HG03575 (cell line): ENCODE data around the gene CHAC1.

Source experiments
- ATAC-seq: cut with Tn5 transposase; IDR thresholded peaks from one replicate; pipeline ENCODE4 v1.9.1; 2021; ENCODE audit not compliant: unreplicated experiment, insufficient number of reproducible peaks, low FRiP score; ENCODE audit errors: extremely low read depth

Gene CHAC1

GRCh38 chr15:40921949-40922607 lies 31.2 kb upstream of the CHAC1 start:
- no peak for ATAC-seq

DNA sequence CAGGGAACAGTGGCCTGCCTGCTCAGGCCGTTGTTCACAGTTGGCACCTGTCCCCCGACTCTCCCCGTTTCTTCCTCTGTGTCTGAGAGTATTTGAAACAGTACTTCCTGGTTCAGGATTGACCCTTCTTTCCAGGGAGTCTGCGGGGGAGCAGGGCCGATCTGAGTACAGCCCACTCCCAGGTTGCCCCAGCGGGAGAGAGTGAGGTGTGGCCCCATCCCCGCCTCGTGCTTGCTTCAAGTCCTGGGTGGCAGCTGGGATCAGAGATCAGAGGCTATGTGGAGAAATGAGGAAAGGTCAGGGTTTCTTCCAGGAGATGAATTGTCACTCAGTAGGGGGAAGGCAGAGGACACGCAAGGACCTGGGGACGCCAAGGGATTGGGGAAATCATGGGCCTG lies 30.7 kb upstream of the CHAC1 start:
- no peak for ATAC-seq

DNA sequence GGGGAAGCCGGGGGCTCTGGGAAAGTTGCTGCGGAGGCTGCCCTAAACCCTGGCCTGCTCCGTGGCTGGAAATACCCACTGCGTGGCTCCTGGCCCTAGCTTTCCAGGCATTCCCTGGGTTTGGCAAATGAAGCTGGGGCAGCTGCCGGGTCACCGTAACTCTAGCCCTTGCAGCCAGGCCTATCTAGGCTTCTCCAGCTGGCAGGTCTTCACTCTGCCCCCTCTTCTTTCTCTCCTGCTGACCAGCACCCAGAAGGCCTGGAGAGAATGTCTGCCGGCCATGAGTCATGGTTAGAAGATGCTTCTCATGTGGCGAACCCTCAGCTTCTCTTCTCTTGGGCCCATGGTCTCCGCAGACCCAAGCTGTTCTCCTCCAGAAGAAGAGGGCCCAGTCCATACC lies 29.7 kb upstream of the CHAC1 start:
- ATAC-seq = no peak

DNA sequence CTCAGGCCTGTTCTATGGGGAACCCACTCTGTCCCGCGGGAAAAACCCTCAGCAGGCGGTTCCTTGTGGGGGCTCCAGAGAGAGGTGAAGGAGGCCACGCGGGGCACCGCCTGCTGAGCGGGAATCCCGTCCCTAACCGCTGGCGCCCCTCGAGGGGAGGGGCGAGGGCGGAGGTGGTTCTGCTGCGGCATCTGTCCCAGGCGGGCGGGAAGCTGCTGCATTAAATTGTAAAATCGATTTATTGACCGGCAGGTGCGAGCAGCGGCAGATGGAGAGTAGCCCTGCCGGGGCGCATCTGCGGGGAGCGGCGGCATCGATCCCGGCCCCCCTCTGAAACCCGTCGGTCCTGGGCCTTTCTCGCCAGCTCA lies 27.8 kb upstream of the CHAC1 start:
- no peak for ATAC-seq

- no peak for ATAC-seq
Observed at GRCh38 chr15:40925863-40926658, 27.2 kb upstream of the CHAC1 start.

DNA sequence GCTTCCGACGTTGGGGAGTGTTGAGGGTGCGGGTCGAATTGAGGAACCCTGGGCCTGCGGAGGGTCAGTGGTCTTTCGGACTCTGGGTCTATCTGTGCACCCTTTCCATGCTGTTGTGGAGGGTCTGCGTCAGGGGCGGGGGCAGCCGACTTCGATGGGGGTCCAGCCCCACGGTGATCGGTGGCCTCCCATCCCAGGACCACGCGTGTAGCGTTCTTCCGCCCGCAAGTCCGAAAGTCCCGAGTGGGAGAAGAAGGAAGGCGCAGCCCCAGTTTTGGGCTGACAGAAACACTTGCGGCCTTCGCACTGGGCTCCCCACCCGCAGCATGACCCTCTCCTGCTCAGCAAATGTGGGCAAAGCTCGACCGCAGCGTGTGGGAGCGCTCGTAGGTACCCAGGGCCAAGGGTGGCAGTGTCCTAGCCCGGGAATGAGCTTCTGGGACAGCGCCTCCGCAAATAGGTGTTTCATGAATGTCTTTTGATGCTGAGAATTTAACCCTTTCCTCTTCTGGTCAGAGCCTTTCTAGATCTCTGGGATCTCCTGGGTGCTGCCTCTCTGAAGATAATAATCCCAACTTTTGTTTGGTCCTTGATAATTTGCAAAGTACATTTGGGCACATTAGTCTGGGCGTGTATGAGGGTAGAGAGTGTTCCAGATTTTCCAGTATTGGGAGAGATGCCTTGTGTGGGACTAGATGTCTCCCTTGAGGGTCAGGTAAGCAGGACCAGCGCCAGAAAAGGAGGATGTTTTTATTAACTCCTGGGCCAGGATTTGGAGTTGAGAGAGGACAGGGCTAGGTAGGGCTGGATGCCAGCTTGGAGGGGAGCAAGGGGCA lies 26.4 kb upstream of the CHAC1 start:
- no peak for ATAC-seq

DNA sequence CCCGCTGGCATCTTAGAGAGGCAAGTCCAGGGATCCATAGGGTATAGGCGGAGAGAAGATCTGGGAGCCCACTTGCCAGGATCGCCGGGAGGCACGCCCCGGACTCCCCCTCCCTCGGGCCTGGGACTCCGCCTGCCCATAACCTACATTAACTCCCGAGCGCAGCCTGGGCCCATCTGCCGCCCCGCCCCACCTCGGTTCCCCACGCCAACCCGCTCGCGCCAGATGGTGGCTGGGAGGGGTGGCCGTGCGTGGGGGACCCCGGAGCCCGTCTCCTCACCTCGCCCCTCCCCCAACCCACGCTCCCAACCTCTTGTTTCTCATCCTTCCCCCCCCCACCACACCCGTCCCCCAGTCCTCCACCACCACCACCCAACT lies 25.8 kb upstream of the CHAC1 start:
- ATAC-seq = no peak

DNA sequence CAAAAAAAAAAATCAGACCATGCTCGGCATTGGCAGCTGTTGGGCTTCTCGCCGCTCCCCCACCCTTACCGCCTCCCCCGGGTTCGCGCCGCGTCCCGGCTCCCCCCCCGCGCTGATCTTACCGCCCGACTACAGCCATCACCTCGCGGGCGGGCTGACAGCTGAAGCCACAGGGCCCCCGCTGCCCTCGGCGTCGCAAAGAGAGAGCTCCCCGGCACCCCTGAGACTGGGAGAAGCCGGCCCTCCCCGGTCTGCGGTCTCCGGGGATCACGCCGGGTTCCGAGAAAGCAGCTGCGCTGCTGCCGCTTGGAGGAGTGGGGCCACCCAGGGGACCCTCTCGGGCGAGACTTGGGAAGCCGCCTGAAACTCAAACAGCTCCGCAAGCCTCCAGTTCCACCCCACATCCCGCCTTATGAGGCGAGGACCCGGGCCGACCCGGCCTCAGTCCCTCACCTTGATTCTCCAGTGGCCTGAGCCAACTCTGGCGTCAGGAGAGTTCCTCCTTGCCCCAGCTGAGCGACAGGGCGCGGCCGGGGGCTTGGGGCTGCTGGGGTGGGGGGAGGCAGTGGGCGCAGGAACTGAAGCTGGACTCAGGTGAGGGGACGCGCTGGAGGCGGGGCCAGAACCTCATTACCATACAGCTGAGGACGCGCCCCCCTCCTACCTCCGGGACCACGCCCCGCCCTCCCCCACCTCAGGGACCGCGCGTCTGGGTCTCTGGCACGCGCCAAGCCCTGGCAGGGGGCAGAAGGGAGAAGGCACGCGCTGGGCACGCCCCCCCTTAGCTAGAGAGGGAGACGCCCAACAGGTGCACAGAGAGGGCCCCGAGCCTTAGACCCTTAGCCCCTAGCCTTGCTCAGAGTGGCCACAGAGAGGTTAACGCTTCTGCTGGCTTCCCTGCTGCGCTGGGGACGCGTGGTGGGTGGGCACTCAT lies 25.1 kb upstream of the CHAC1 start:
- no peak for ATAC-seq

GRCh38 chr15:40928821-40929659 lies 24.2 kb upstream of the CHAC1 start, which contains the start of gene DLL4:
TSS of gene DLL4 (plus strand) at chr15:40929340. CDS start at chr15:40929669, 329 bp downstream.
- no peak for ATAC-seq

DNA sequence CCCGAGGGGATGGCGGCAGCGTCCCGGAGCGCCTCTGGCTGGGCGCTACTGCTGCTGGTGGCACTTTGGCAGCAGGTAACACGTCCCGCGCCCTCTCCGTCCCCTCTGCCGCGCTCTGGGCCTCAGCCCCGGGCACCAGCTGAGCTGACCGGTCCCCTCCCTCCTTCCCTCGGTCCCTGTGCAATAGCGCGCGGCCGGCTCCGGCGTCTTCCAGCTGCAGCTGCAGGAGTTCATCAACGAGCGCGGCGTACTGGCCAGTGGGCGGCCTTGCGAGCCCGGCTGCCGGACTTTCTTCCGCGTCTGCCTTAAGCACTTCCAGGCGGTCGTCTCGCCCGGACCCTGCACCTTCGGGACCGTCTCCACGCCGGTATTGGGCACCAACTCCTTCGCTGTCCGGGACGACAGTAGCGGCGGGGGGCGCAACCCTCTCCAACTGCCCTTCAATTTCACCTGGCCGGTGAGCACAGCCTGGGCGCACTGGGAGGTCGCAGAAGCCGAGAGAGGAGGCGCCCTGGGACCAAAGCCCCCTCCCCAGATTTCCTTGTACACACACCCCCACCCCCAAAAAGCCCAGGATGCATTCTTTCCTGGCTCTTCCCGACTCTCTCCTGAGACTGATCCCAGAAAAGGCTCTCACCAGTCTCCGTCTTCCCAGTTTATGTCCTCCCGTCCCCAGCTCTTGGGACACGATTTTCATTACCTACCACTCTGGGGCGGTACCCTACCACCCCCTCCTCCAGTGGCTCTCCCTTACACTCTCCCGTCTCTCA lies 23.4 kb upstream of the CHAC1 start:
- no peak for ATAC-seq

DNA sequence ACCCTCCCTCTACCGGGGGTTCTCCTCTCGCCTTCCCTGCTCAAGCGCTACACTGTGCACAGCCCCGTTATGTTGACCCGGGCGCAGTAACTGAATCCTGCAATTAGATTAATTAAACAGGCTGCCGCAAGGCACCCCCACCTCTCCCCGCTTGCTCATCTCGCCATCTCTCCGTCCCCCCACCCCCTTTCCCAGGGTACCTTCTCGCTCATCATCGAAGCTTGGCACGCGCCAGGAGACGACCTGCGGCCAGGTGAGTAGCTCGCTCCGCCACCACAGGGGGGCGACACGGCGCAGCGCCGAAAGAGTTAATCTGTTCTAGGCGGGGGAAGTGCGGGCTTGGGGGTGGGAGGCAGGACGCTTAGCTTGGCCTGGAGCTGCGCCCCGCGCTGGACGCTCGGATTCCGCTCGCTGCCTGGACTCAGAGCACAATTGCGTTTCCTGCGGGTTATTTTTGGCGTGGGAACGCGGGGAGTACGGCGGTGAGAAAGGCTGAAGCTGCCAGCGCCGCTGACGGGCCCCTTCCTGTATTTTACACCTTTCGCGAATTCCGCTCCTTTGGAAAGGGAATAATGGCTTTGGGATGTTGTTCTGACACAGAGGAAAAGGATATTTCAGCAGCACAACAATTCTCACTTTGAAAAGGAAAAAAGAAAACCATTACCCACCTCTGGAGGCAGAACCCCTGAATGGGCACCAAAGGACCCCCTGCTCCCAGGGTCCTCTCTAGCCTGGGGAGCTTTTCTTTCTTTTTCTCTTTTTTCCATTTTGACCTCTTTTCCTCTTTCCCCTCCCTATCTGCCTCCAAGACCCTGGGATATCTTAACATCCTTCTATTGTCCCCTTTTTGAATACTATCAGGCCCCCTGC lies 22.6 kb upstream of the CHAC1 start:
- no peak for ATAC-seq

- no peak for ATAC-seq
Observed at GRCh38 chr15:40931300-40932142, 21.8 kb upstream of the CHAC1 start.

- ATAC-seq = no peak
Observed at GRCh38 chr15:40932156-40932555, 21.1 kb upstream of the CHAC1 start.

DNA sequence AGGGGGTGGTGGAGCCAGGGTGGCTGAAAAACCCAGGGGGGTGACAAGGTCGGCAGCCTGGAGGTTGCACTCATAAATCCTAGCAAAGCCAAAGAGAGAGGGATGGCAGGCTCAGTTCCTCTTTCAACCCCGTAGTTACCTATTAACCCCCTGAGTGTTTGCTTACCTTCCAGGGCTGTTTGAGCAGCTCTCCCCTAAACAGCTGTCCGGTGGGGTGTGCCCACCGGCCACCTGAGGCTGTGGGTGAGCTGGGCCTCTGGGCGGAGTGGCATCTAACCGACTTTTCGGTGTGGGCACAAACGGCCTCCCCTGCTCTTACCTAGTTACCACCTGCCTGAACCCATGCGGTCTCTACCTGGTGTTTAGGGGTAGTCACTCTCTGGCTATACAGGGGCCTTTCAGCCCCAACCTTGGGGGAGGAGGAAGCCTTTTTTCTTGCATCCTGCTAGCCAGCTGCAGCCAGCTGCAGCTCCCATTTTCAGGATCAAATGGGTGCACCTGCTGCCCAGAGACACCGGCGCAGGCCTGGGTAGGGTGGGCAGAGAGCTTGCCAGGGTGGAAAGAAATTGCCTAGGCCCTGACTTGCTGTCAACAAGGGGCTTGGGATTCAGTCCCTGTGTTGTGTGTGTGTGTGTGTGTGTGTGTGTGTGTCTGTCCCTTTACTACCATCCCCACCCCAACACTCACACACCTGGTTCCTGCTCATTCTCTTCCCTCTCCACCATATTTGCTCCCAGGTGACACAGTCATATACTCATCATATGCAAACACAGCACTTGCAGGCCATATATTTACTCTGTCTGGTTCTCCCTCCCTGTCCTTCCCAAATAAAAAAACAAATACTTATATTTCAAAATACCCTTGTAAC lies 20.4 kb upstream of the CHAC1 start:
- ATAC-seq = no peak

- no peak for ATAC-seq
Observed at GRCh38 chr15:40933517-40933902, 19.8 kb upstream of the CHAC1 start.
